ENCODE measurements around the gene LSM6.

The LSM6 gene

GRCh38 chr4:146186596-146186995 lies 11.1 kb downstream of the LSM6 start:
- no peak for DNase-seq

GRCh38 chr4:146190456-146190855 lies 14.9 kb downstream of the LSM6 start:
- no peak for DNase-seq

- no peak for DNase-seq
These were observed 16.4 kb downstream of the LSM6 start for GRCh38 chr4:146191766-146192458.

GRCh38 chr4:146193628-146194027 lies 18.1 kb downstream of the LSM6 start:
- DNase-seq: no peak

GRCh38 chr4:146194212-146194611 lies 18.7 kb downstream of the LSM6 start:
- DNase-seq: no peak

- DNase-seq: no peak
These were observed 27.1 kb downstream of the LSM6 start for GRCh38 chr4:146202665-146203064.

- DNase-seq: no peak
These were observed 31.9 kb downstream of the LSM6 start for GRCh38 chr4:146207410-146207809.

- no peak for DNase-seq
These were observed 35.4 kb downstream of the LSM6 start for GRCh38 chr4:146210890-146211289.

- DNase-seq: no peak
These were observed 35.9 kb downstream of the LSM6 start for GRCh38 chr4:146211440-146211839.

- DNase-seq: no peak
These were observed 37.3 kb downstream of the LSM6 start for GRCh38 chr4:146212781-146213180.

GRCh38 chr4:146214238-146214637 lies 38.7 kb downstream of the LSM6 start, which contains the start of gene REELD1:
TSS of gene REELD1 (plus strand) at chr4:146214538. CDS start at chr4:146216953, 2,415 bp downstream.
- DNase-seq: no peak

GRCh38 chr4:146222313-146222712 lies 46.8 kb downstream of the LSM6 start:
- no peak for DNase-seq

- no peak for DNase-seq
These were observed 48.9 kb downstream of the LSM6 start for GRCh38 chr4:146224326-146224966.

- DNase-seq: no peak
These were observed 53.9 kb downstream of the LSM6 start for GRCh38 chr4:146229406-146229805.

- DNase-seq: no peak
These were observed 56.7 kb downstream of the LSM6 start for GRCh38 chr4:146232131-146232722.

GRCh38 chr4:146235654-146236177 lies 60.2 kb downstream of the LSM6 start:
- no peak for DNase-seq

GRCh38 chr4:146236216-146236615 lies 60.7 kb downstream of the LSM6 start:
- DNase-seq: no peak

GRCh38 chr4:146237092-146237491 lies 61.6 kb downstream of the LSM6 start:
- DNase-seq: no peak

- no peak for DNase-seq
These were observed 62.6 kb downstream of the LSM6 start for GRCh38 chr4:146238107-146238506.
